ENCODE measurements around the gene FAM120A. TPM values are rescaled to one million over a fixed set of nuclear protein-coding genes. Genes with fewer than 3 reads are reported as not detected.

The FAM120A gene
- total RNA-seq, 3 donors from 2014 or later: 168 to 215 (median 209) TPM

- Histone ChIP-seq H3K9me3 (no peaks in the 10 kb centered on the region), H3K4me3 (no peak overlapping the region), H3K36me3 (ENCODE audit: low read depth) (no peaks in the 10 kb centered on the region), H3K4me1 (ENCODE audit: low read depth) (peaks cover 31% of the 10 kb centered on the region)
- intact Hi-C loops (cut with DNase I, micrococcal nuclease): no loop called here
- DNase-seq (peak in 1 of 3 donors; percentile 43), ATAC-seq (no peak)
- no peak for TF ChIP-seq CTCF (IDR thresholded peaks at IDR 0.05)
Measured at GRCh38 chr9:93579711-93580516, 128.4 kb downstream of the FAM120A start.

GRCh38 chr9:93580654-93581380 lies 129.3 kb downstream of the FAM120A start:
- ATAC-seq (no peak), DNase-seq (peak in 1 of 3 donors; percentile 34)
- intact Hi-C loops (cut with DNase I, micrococcal nuclease): no loop called here

GRCh38 chr9:93582115-93582514 lies 130.6 kb downstream of the FAM120A start:
- peak in 1 of 3 donors; percentile 46 for DNase-seq
- no peaks in the 10 kb centered on the region for H3K9me3 ChIP-seq
- intact Hi-C loops (cut with DNase I, micrococcal nuclease): no loop called here
- peak; percentile 81 for ATAC-seq
- no peaks in the 10 kb centered on the region for H3K36me3 ChIP-seq (ENCODE audit: low read depth)
- H3K4me3 ChIP-seq: no peak overlapping the region
- H3K4me1 ChIP-seq (ENCODE audit: low read depth): peaks cover 24% of the 10 kb centered on the region
- TF ChIP-seq CTCF (IDR thresholded peaks at IDR 0.05): no peak

More at GRCh38 chr9:93580654-93581380, 129.3 kb downstream of the FAM120A start:
- TF ChIP-seq CTCF (IDR thresholded peaks at IDR 0.05): no peak
- Histone ChIP-seq H3K36me3 (ENCODE audit: low read depth) (no peaks in the 10 kb centered on the region), H3K4me3 (no peak overlapping the region), H3K4me1 (ENCODE audit: low read depth) (peaks cover 24% of the 10 kb centered on the region), H3K9me3 (no peaks in the 10 kb centered on the region)

GRCh38 chr9:93582550-93582949 lies 131.1 kb downstream of the FAM120A start:
- intact Hi-C loops (cut with DNase I, micrococcal nuclease): no loop called here
- Histone ChIP-seq H3K4me1 (ENCODE audit: low read depth) (peaks cover 24% of the 10 kb centered on the region), H3K36me3 (ENCODE audit: low read depth) (no peaks in the 10 kb centered on the region), H3K4me3 (no peak overlapping the region), H3K9me3 (no peaks in the 10 kb centered on the region)
- no peak for ATAC-seq
- no peak for TF ChIP-seq CTCF (IDR thresholded peaks at IDR 0.05)
- no peak for DNase-seq

- ATAC-seq (no peak), DNase-seq (no peak)
- peaks cover 12% of the 10 kb centered on the region for H3K4me1 ChIP-seq (ENCODE audit: low read depth)
- no peak for TF ChIP-seq CTCF (IDR thresholded peaks at IDR 0.05)
- intact Hi-C loops (cut with DNase I, micrococcal nuclease): no loop called here
- no peak overlapping the region for H3K4me3 ChIP-seq
- H3K9me3 ChIP-seq: no peaks in the 10 kb centered on the region
- H3K36me3 ChIP-seq (ENCODE audit: low read depth): no peaks in the 10 kb centered on the region
Measured at GRCh38 chr9:93585259-93585658, 133.8 kb downstream of the FAM120A start.

Data from mucosa of descending colon (tissue), 3 donors.